PC-3 (cell line): ENCODE measurements around the gene TNFRSF25.

Source experiments
- EZH2 ChIP-seq: fragments of 300-600 bp; sonication (generic); IDR thresholded peaks from one replicate; pipeline ENCODE4 v1.6.1; 2017; ENCODE audit warnings: antibody characterized with exemption, mild to moderate bottlenecking, low read length; ENCODE audit not compliant: unreplicated experiment
- EZH2phosphoT487 ChIP-seq: fragments of 300-600 bp; sonication (generic); IDR thresholded peaks from 2 replicates; pipeline ENCODE4 v1.6.1; 2018; ENCODE audit warnings: mild to moderate bottlenecking, antibody characterized with exemption, low read length, borderline replicate concordance
- TF ChIP-seq, protein P1 (sequence below): fragments of 300-600 bp; sonication (generic); conservative IDR thresholded peaks from 2 replicates; pipeline ENCODE4 v1.5.1; 2017; ENCODE audit warnings: antibody characterized with exemption, low read depth, mild to moderate bottlenecking, low read length

DNA sequence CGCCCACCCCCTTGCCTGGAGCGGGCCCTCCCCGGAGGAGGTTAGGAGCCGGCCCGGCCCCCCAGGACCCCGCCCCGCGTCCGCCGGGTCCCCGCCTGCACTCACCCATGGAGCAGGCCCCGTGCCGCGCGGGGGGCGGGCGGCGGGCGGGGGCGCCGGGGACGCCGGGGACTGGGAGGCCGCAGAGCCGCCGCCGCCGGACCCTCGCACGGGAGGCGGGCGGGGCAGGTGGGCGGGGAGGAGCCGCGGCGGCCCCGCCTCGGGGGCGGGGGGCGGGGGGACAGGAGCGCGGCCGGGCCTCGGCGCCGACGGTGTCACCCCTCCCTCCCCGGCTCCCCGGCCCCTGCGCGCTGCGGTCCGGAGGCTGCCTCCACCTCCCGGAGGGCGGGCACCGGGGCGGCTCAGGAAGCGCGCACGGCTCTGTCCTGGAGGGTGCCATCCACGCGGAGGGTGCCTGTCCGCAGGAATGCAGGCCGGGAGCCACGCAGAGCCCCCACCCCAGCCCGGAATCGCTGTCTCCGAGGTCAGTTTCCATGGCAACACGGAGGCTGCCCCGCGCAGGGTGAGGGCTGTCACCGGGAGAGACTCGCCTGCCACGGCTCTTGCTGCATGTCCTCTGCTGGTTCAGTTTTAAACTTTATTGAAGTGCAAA, 31.4 kb upstream of the TNFRSF25 start:
- TF ChIP-seq, protein P1, sequence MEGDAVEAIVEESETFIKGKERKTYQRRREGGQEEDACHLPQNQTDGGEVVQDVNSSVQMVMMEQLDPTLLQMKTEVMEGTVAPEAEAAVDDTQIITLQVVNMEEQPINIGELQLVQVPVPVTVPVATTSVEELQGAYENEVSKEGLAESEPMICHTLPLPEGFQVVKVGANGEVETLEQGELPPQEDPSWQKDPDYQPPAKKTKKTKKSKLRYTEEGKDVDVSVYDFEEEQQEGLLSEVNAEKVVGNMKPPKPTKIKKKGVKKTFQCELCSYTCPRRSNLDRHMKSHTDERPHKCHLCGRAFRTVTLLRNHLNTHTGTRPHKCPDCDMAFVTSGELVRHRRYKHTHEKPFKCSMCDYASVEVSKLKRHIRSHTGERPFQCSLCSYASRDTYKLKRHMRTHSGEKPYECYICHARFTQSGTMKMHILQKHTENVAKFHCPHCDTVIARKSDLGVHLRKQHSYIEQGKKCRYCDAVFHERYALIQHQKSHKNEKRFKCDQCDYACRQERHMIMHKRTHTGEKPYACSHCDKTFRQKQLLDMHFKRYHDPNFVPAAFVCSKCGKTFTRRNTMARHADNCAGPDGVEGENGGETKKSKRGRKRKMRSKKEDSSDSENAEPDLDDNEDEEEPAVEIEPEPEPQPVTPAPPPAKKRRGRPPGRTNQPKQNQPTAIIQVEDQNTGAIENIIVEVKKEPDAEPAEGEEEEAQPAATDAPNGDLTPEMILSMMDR = no peak
- TF ChIP-seq EZH2phosphoT487 (no peak), EZH2 (no peak)
